ENCODE data around the gene CDCA3. TPM values are rescaled to one million over a fixed set of nuclear protein-coding genes. Genes with fewer than 3 reads are reported as not detected.
"Not testable (repeated sequence)": the region's sequence is repeated elsewhere in the genome, so short reads cannot be mapped to it uniquely, and the experiment has no call there.

Gene CDCA3
- total and polyA plus RNA-seq, 2 experiments from 2014 or later = 47.4 to 75.6 TPM

GRCh38 chr12:6883252-6883651, 32.2 kb upstream of the CDCA3 start (continued):
- no peak for TF ChIP-seq ETS1 (IDR thresholded peaks at IDR 0.05)
- TF ChIP-seq CREB1 (CRISPR knock-in tag; IDR thresholded peaks at IDR 0.05; ENCODE audit: low read depth) = no peak
- no peak for TF ChIP-seq JUNB (IDR thresholded peaks at IDR 0.05; ENCODE audit: unreplicated experiment)
- no peak for TF ChIP-seq ZNF331 (CRISPR knock-in tag; IDR thresholded peaks at IDR 0.05; ENCODE audit: low read depth)
- no peak for TF ChIP-seq POLR2AphosphoS5 (IDR thresholded peaks at IDR 0.05; ENCODE audit: low read depth)
- no peak for TF ChIP-seq STAT1 (IDR thresholded peaks at IDR 0.05; ENCODE audit: unreplicated experiment)

GRCh38 chr12:6879824-6880223, 28.7 kb upstream of the CDCA3 start:
- peaks cover 12% of the 10 kb centered on the region; the same call in 1 of the 2 replicates for H3F3A ChIP-seq (replicated peaks; ENCODE audit: low read depth)
- H3K9me2 ChIP-seq (ENCODE audit: insufficient read depth); ATAC-seq; H3K27me3 Mint-ChIP-seq (ENCODE audit: insufficient read depth, low read depth, poor library complexity); H3K27me3 ChIP-seq (ENCODE audit: insufficient read depth); H3K9me3 Mint-ChIP-seq; H3K27ac Mint-ChIP-seq; H3K4me1 Mint-ChIP-seq; H3K4me1 ChIP-seq (ENCODE audit: insufficient read depth); H3K4me2 ChIP-seq; H3K36me3 ChIP-seq (ENCODE audit: insufficient read depth); H3K4me3 Mint-ChIP-seq; DNase-seq (ENCODE audit: low spot score); H4K20me1 ChIP-seq (replicated peaks; ENCODE audit: insufficient read depth); H3K4me3 ChIP-seq; H3K79me2 ChIP-seq (replicated peaks; ENCODE audit: insufficient read depth); H3K36me3 Mint-ChIP-seq (ENCODE audit: low read depth); H2AFZ ChIP-seq; H3K27ac ChIP-seq (ENCODE audit: low read depth): not testable (repeated sequence)

- Histone ChIP-seq H4K20me1 (replicated peaks; ENCODE audit: insufficient read depth) (peaks cover 26% of the 10 kb centered on the region), H3K36me3 (ENCODE audit: insufficient read depth) (peaks cover 14% of the 10 kb centered on the region; the same call in 1 of the 2 replicates), H3K4me3 (peak overlapping the region; percentile 99), H3K4me1 (ENCODE audit: insufficient read depth) (peaks cover 34% of the 10 kb centered on the region), H3K4me2 (peak overlapping the region; percentile 82), H3K27ac (ENCODE audit: low read depth) (peak overlapping the region; percentile 91), H2AFZ (peak overlapping the region; percentile 97), H3K79me2 (replicated peaks; ENCODE audit: insufficient read depth) (peaks cover 16% of the 10 kb centered on the region; the same call in 1 of the 2 replicates), H3F3A (replicated peaks; ENCODE audit: low read depth) (peaks cover 49% of the 10 kb centered on the region)
- Mint-ChIP-seq H3K4me1 (peaks cover 34% of the 10 kb centered on the region), H3K27me3 (ENCODE audit: insufficient read depth, low read depth, poor library complexity) (peaks cover 34% of the 10 kb centered on the region), H3K36me3 (ENCODE audit: low read depth) (peaks cover 39% of the 10 kb centered on the region), H3K4me3 (peak overlapping the region; percentile 77), H3K27ac (peak overlapping the region; percentile 45; the same call in 1 of the 2 replicates)
- H3K9me2 ChIP-seq (ENCODE audit: insufficient read depth); ATAC-seq; H3K27me3 ChIP-seq (ENCODE audit: insufficient read depth); H3K9me3 Mint-ChIP-seq; DNase-seq (ENCODE audit: low spot score): not testable (repeated sequence)
Observed at GRCh38 chr12:6874015-6874368, 22.9 kb upstream of the CDCA3 start.

- Mint-ChIP-seq H3K27me3 (ENCODE audit: insufficient read depth, low read depth, poor library complexity) (peaks cover 41% of the 10 kb centered on the region), H3K4me3 (peak within 1 kb of the TSS; percentile 92), H3K4me1 (peaks cover 41% of the 10 kb centered on the region), H3K36me3 (ENCODE audit: low read depth) (peaks cover 45% of the 10 kb centered on the region), H3K9me3 (no peaks in the 10 kb centered on the region; the same call in 1 of the 3 replicates), H3K27ac (peak within 1 kb of the TSS; percentile 93)
- Histone ChIP-seq H3K4me3 (peak within 1 kb of the TSS; percentile 99), H3K27ac (ENCODE audit: low read depth) (peak within 1 kb of the TSS; percentile 91), H3K9me2 (ENCODE audit: insufficient read depth) (no peaks in the 10 kb centered on the region), H3K4me2 (peak within 1 kb of the TSS; percentile 100), H3K27me3 (ENCODE audit: insufficient read depth) (no peaks in the 10 kb centered on the region), H3F3A (replicated peaks; ENCODE audit: low read depth) (peaks cover 56% of the 10 kb centered on the region), H3K79me2 (replicated peaks; ENCODE audit: insufficient read depth) (peaks cover 23% of the 10 kb centered on the region), H2AFZ (peak within 1 kb of the TSS; percentile 97), H4K20me1 (replicated peaks; ENCODE audit: insufficient read depth) (peaks cover 29% of the 10 kb centered on the region), H3K4me1 (ENCODE audit: insufficient read depth) (peaks cover 39% of the 10 kb centered on the region), H3K36me3 (ENCODE audit: insufficient read depth) (peaks cover 14% of the 10 kb centered on the region; the same call in 1 of the 2 replicates)
- peak; percentile 100 for DNase-seq (ENCODE audit: low spot score)
- ATAC-seq = peak; percentile 74
- TF ChIP-seq STAT1 (IDR thresholded peaks at IDR 0.05; ENCODE audit: unreplicated experiment) = no peak
Observed at GRCh38 chr12:6873094-6874014, 22.3 kb upstream of the CDCA3 start, which contains the start of gene SPSB2. TSS of gene SPSB2 (minus strand) at chr12:6873303. CDS start at chr12:6872901, 402 bp downstream.

All from GM23338 (cell line).